Skeletal muscle cell (primary cell): Measurements from ENCODE around the gene MEI1.

ENCODE experiments used
- DNase-seq: peaks from one replicate; pipeline ENCODE4 v3.0.0-alpha.2; 2010; ENCODE audit warnings: low read depth
- H3K4me3 ChIP-seq: 2 replicates; pipeline ENCODE4 v1.5.1; 2011; ENCODE audit warnings: low read depth, mild to moderate bottlenecking, control low read depth, low read length, moderate library complexity

Gene MEI1

GRCh38 chr22:41776381-41776780 lies 77.1 kb downstream of the MEI1 start:
- no peak overlapping the region for H3K4me3 ChIP-seq
- no peak for DNase-seq

- DNase-seq: no peak
- H3K4me3 ChIP-seq: no peak overlapping the region
Measured at GRCh38 chr22:41777749-41778425, 78.6 kb downstream of the MEI1 start.

DNA sequence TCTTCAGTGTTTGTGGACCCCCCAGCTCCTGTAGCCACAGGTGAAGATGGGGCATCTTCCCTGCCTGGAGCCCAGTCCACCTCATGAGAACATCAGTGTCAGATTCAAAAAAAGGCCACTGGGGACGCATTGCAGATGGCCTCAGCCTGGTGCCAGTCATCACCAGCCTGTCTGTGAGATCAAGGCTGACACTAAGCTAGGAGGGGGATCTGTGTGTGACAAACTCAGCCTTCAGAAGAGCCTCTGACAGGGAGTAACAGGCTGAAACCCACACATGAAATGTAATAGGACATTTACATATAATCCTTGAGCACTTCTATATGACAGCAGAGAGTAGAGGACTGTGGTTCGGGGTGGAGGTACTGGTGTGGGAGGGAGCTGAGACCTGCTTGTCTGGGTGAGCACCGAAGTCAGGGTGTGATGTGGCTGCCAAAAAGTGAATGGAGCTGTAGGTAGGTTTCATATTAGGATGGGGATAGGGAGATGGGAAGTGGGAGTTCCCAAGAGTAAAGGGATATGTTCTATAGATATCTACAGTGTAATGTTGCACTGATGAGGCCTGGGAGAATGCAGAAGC lies 80.7 kb downstream of the MEI1 start:
- no peak overlapping the region for H3K4me3 ChIP-seq
- DNase-seq: no peak

DNA sequence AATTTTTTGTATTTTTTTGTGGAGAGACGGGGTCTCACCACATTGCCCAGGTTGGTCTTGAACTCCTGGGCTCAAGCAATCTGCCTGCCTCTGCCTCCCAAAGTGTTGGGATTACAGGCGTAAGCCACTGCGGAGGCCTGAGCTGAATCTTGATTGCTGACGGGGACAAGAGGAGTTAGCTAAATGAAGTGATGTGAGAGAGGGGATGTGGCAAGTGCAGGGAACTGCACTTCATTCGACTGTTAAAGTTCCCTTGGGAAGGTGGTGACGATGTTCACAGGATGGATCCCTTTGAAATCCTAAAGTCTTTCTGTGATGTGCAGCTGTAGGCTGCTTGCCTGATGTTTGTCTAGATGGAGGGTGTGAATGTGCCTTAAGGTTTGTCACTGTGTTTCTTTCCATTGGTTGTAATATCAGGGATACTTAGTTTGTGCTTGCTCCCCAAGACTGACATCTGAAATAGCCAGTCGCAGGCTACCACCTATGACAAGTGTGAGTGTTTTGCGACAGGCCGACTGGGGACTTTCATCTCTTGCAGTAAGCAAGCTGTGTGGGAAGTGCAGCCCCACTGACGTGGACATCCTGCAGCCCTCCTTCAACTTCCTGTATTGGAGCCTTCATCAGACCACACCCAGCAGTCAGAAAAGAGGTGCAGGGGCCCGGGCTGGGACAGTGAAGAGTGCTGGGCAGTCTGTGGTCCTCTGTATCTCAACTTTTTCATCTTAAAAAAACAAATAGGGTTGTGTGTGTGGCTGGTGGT lies 81.6 kb downstream of the MEI1 start:
- peak; percentile 14 for DNase-seq
- no peak overlapping the region for H3K4me3 ChIP-seq

GRCh38 chr22:41781507-41781906 lies 82.2 kb downstream of the MEI1 start:
- no peak for DNase-seq

GRCh38 chr22:41782316-41782715 lies 83.0 kb downstream of the MEI1 start:
- no peak overlapping the region for H3K4me3 ChIP-seq
- no peak for DNase-seq

More at GRCh38 chr22:41781507-41781906, 82.2 kb downstream of the MEI1 start:
- no peak overlapping the region for H3K4me3 ChIP-seq

GRCh38 chr22:41782751-41783150 lies 83.4 kb downstream of the MEI1 start:
- DNase-seq: no peak
- H3K4me3 ChIP-seq: no peak overlapping the region

- no peak for DNase-seq
- no peak overlapping the region for H3K4me3 ChIP-seq
Measured at GRCh38 chr22:41787331-41787730, 88.0 kb downstream of the MEI1 start.

DNA sequence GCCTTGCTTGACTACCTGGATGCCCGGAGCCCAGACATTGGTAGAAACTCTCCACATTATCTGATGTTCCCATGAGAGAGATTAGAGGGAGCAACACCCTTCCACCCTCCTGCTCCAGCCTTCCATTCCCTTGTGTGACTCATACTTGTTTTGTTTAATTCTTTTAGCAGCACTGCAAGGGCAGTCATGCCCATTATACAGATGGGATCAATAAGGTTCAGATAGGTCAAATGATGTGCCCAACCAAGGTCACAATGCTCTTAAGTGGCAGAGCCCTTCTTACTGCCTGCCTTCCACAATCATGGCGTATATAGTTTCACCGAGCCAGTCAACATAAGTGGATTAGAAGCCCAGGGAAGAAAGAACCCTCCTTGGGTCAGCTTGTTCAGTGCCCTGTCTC lies 94.6 kb downstream of the MEI1 start:
- no peak for DNase-seq
- H3K4me3 ChIP-seq: no peak overlapping the region

GRCh38 chr22:41798736-41799135 lies 99.4 kb downstream of the MEI1 start:
- no peak overlapping the region for H3K4me3 ChIP-seq
- DNase-seq: no peak

- no peak for DNase-seq
- H3K4me3 ChIP-seq: peak overlapping the region; percentile 95
Measured at GRCh38 chr22:41799486-41800347, 100.4 kb downstream of the MEI1 start.

DNA sequence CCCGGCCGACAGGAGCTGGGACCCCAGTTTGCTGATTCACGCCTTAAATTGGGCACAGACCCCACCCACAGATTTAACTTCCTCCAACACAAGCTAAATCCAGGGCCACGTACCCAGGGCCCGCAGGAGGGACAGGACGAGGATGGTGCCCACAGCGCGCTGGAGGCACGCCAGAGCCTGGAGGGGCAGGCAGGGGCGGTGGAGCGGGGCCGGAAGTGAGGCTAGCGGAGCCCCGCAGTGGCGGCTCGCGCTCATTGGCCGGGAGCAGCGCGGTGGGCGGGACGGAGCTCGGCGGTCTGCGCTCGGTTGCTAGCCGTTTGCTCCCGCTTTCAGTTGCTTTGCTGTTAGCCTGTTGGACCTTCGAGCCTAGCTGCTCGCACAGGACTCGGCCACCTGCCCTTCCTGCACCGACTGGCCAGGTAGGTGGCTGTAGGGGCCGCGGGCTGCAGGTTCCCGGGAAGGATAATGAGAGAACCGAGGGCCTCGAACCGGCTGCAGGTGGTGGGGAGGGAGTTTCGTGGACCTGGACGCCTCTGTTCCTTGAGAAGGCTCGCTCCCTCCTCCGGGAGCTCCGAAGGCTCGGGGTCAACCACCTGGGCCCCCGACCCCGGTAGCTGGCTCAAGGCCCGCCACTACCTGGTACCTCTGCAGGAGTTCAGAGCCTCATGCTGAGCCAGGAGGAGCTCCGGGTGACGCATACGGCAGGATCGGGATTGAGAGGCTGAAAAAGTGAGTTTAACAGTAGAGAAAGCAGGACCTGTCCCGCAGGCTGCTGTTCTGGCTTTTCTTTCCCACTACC lies 101.2 kb downstream of the MEI1 start, which contains the start of gene CCDC134:
Gene CCDC134, plus strand, starts transcription at position 332 of the 799 bp plus-strand sequence. CDS start 8,212 bp downstream, outside the sequence.
- H3K4me3 ChIP-seq: peak within 1 kb of the TSS; percentile 95
- DNase-seq: peak; percentile 32

- H3K4me3 ChIP-seq: peak overlapping the region; percentile 95
- DNase-seq: no peak
Measured at GRCh38 chr22:41801147-41801819, 102.0 kb downstream of the MEI1 start.

DNA sequence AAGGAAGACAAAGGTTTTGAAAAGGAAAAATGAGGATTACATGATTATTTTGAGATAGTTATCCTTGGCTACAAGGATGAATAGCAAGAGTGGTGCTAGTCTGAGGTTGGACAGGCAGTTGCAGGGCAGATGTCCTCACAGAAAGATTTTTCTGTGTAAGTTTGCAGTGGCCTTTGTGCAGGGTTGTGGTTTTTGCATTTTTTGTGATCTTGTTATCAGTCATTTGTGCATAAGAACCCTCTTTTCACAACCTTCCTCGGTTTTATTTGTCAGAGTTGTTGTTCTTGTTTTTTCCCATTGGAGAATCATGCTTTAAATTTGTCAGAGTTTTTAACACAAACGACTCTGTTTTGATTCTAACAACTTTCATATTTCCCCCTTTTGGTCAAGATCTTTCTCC lies 102.6 kb downstream of the MEI1 start:
- H3K4me3 ChIP-seq: no peak overlapping the region
- DNase-seq: no peak

GRCh38 chr22:41805639-41806038 lies 106.3 kb downstream of the MEI1 start:
- DNase-seq: no peak
- H3K4me3 ChIP-seq: no peak overlapping the region

DNA sequence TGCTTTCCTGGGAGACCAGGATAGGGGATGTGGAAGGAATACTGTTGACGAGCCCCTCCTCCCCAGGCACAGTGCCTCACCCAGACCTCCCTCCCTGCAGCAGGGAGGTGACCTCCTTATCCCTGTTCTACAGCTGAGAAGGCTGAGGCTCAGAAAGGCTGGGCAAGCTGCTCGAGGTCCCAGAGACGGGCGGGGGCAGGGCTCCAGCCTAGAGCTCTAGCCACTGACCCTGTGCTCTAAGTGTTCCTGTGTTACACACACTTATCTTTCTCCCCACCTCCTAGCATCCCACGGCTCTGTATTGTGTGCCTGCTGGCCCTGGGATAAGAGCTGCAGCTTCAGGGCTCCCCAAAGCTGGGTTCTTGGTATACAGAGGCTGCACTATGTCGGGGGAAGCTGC lies 109.1 kb downstream of the MEI1 start:
- no peak for DNase-seq
- H3K4me3 ChIP-seq: no peak overlapping the region

- no peak for DNase-seq
- no peak overlapping the region for H3K4me3 ChIP-seq
Measured at GRCh38 chr22:41810022-41810421, 110.7 kb downstream of the MEI1 start.

DNA sequence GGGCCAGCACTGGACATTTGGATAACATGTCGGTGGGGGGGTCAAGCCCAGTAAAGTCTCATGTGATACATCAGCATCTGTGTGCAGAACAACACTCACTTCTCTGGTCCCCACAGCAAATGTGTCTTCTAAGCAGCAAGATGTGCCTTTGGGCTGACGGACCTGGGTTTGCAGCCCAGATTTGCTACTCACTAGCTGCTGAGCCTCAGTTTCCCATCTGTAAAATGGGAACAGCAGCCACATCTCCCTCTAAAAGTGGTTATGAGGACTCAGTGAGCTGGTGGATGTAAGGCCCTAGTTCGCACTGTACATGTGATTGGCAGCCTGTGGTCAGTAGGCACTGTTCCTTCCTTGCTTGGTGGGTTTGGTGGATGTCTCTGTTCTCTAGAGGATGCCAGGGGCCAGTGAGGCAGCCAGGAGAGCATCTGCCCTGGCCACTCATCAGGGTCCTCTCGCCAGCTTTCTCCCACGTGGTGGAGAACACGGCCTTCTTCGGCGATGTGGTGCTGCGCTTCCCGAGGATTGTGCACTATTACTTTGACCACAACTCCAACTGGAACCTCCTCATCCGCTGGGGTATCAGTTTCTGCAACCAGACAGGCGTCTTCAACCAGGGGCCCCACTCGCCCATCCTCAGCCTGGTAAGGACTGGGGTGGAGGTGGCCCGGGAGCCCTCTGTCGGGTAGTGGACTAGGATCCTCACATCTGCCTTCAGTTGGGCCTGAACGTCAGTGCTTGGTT lies 113.7 kb downstream of the MEI1 start:
- DNase-seq: no peak
- H3K4me3 ChIP-seq: no peak overlapping the region
